ENCODE data around the gene MCRIP1. TPM values are rescaled to one million over a fixed set of nuclear protein-coding genes. Genes with fewer than 3 reads are reported as not detected.

Gene MCRIP1
- 24.7 and 30.9 TPM in 2 replicates for total RNA-seq (2014; rRNA removed; shearing (Covaris generic); ENCODE audit: low replicate concordance)

- in situ Hi-C loops (cut with HindIII; ENCODE audit: low pct_unique_long_range_greater_than_20kb, low sequenced_read_pairs): no loop called here
- peak; percentile 84 for DNase-seq (ENCODE audit: low read depth)
Observed at GRCh38 chr17:81833160-81833920, at the start of gene MCRIP1. MCRIP1 (minus strand) TSS chr17:81833291; CDS start chr17:81824506, 8,785 bp downstream.

- in situ Hi-C loops (cut with HindIII; ENCODE audit: low pct_unique_long_range_greater_than_20kb, low sequenced_read_pairs): no loop called here
Observed at GRCh38 chr17:81879121-81879520, 46.0 kb upstream of the MCRIP1 start.

GRCh38 chr17:81878294-81878693, 45.2 kb upstream of the MCRIP1 start:
- no peak for DNase-seq (ENCODE audit: low read depth)
- in situ Hi-C loops (cut with HindIII; ENCODE audit: low pct_unique_long_range_greater_than_20kb, low sequenced_read_pairs): no loop called here

More at GRCh38 chr17:81879121-81879520, 46.0 kb upstream of the MCRIP1 start:
- no peak for DNase-seq (ENCODE audit: low read depth)

GRCh38 chr17:81877569-81877968, 44.5 kb upstream of the MCRIP1 start:
- no peak for DNase-seq (ENCODE audit: low read depth)
- in situ Hi-C loops (cut with HindIII; ENCODE audit: low pct_unique_long_range_greater_than_20kb, low sequenced_read_pairs): no loop called here

GRCh38 chr17:81871387-81872230, 38.5 kb upstream of the MCRIP1 start:
- in situ Hi-C loops (cut with HindIII; ENCODE audit: low pct_unique_long_range_greater_than_20kb, low sequenced_read_pairs): no loop called here
- peak; percentile 80 for DNase-seq (ENCODE audit: low read depth)

- in situ Hi-C loops (cut with HindIII; ENCODE audit: low pct_unique_long_range_greater_than_20kb, low sequenced_read_pairs): no loop called here
- DNase-seq (ENCODE audit: low read depth): no peak
Observed at GRCh38 chr17:81870981-81871386, 37.9 kb upstream of the MCRIP1 start, which contains the start of gene ARHGDIA. ARHGDIA (minus strand) TSS chr17:81871337; CDS start chr17:81869930, 1,407 bp downstream.

- peak; percentile 56 for DNase-seq (ENCODE audit: low read depth)
- in situ Hi-C loops (cut with HindIII; ENCODE audit: low pct_unique_long_range_greater_than_20kb, low sequenced_read_pairs): no loop called here
Observed at GRCh38 chr17:81870131-81870980, 37.3 kb upstream of the MCRIP1 start.

- peak; percentile 58 for DNase-seq (ENCODE audit: low read depth)
- in situ Hi-C loops (cut with HindIII; ENCODE audit: low pct_unique_long_range_greater_than_20kb, low sequenced_read_pairs): no loop called here
Observed at GRCh38 chr17:81869221-81870130, 36.4 kb upstream of the MCRIP1 start.

- in situ Hi-C loops (cut with HindIII; ENCODE audit: low pct_unique_long_range_greater_than_20kb, low sequenced_read_pairs): no loop called here
Observed at GRCh38 chr17:81868674-81869220, 35.7 kb upstream of the MCRIP1 start.

GRCh38 chr17:81867991-81868673, 35.0 kb upstream of the MCRIP1 start:
- in situ Hi-C loops (cut with HindIII; ENCODE audit: low pct_unique_long_range_greater_than_20kb, low sequenced_read_pairs): no loop called here
- peak; percentile 77 for DNase-seq (ENCODE audit: low read depth)

More at GRCh38 chr17:81868674-81869220, 35.7 kb upstream of the MCRIP1 start:
- DNase-seq (ENCODE audit: low read depth): peak; percentile 79

GRCh38 chr17:81867170-81867990, 34.3 kb upstream of the MCRIP1 start:
- in situ Hi-C loops (cut with HindIII; ENCODE audit: low pct_unique_long_range_greater_than_20kb, low sequenced_read_pairs): no loop called here
- peak; percentile 56 for DNase-seq (ENCODE audit: low read depth)

GRCh38 chr17:81866440-81867169, 33.5 kb upstream of the MCRIP1 start:
- in situ Hi-C loops (cut with HindIII; ENCODE audit: low pct_unique_long_range_greater_than_20kb, low sequenced_read_pairs): no loop called here
- DNase-seq (ENCODE audit: low read depth): no peak

- no peak for DNase-seq (ENCODE audit: low read depth)
- in situ Hi-C loops (cut with HindIII; ENCODE audit: low pct_unique_long_range_greater_than_20kb, low sequenced_read_pairs): no loop called here
Observed at GRCh38 chr17:81865733-81866439, 32.8 kb upstream of the MCRIP1 start.

GRCh38 chr17:81865358-81865732, 32.3 kb upstream of the MCRIP1 start:
- in situ Hi-C loops (cut with HindIII; ENCODE audit: low pct_unique_long_range_greater_than_20kb, low sequenced_read_pairs): no loop called here
- no peak for DNase-seq (ENCODE audit: low read depth)
